ENCODE measurements around the gene EML2. TPM values are rescaled to one million over a fixed set of nuclear protein-coding genes. Genes with fewer than 3 reads are reported as not detected.

Gene EML2
- total and polyA plus RNA-seq, 2 of the 4 experiments (the other 2 are of a cell fraction), result 11.8 to 25.3 TPM

GRCh38 chr19:45650722-45651121, 11.5 kb upstream of the EML2 start:
- dilution Hi-C loops (cut with HindIII; ENCODE audit: low sequenced_read_pairs, unreplicated experiment), result no loop called here

More at GRCh38 chr19:45650722-45651121, 11.5 kb upstream of the EML2 start:
- no peak overlapping the region for H2BK5ac ChIP-seq (ENCODE audit: low read depth, low read length, poor library complexity, severe bottlenecking)
- no peak overlapping the region for H4K8ac ChIP-seq (ENCODE audit: low read depth in 2 of 2, low read length in 2 of 2)
- no peak overlapping the region for H3K56ac ChIP-seq (ENCODE audit: extremely low read depth, insufficient read depth, low read length)
- CTCF ChIA-PET, result interaction anchor here (1.5 kb wide), 1 partner anchor 9 kb away, joined by 5 read pairs; no protein-coding TSS in a partner anchor
- no peaks in the 10 kb centered on the region for H3K9me1 ChIP-seq (ENCODE audit: insufficient read depth, low read length)
- H2BK120ac ChIP-seq (ENCODE audit: low read depth, low read length), result no peak overlapping the region
- no peaks in the 10 kb centered on the region; the same call in 1 of the 2 replicates for H4K20me1 ChIP-seq (ENCODE audit: insufficient read depth, low read length)
- H2BK15ac ChIP-seq (ENCODE audit: low read depth, low read length), result no peak overlapping the region
- H3K4me1 ChIP-seq (ENCODE audit: control insufficient read depth, insufficient read depth, low read length), result no peaks in the 10 kb centered on the region
- no peak overlapping the region for H3K4me3 ChIP-seq (ENCODE audit: insufficient read depth, low read depth, low read length)
- H3K4ac ChIP-seq (ENCODE audit: low read depth, low read length), result no peak overlapping the region
- intact Hi-C loops (cut with micrococcal nuclease) (no loop called here), in situ Hi-C loops (cut with MboI; ENCODE audit: low sequenced_read_pairs) (no loop called here)
- H4K91ac ChIP-seq (ENCODE audit: insufficient read depth, low read depth, low read length), result no peak overlapping the region
- no peak for DNase-seq
- no peak overlapping the region for H2BK20ac ChIP-seq (ENCODE audit: low read depth, low read length)
- ATAC-seq (ENCODE audit: low read depth), result no peak
- H3K36me3 ChIP-seq (ENCODE audit: control insufficient read depth, insufficient read depth, low read length), result no peaks in the 10 kb centered on the region
- H2AK9ac ChIP-seq (replicated peaks; ENCODE audit: low read depth, low read length, poor library complexity), result no peak overlapping the region
- H3K27me3 ChIP-seq (ENCODE audit: control insufficient read depth, insufficient read depth, low read length), result peaks cover 2% of the 10 kb centered on the region
- H4K5ac ChIP-seq (ENCODE audit: low read depth, low read length), result no peak overlapping the region
- H3K14ac ChIP-seq (replicated peaks; ENCODE audit: low read depth, low read length), result no peak overlapping the region
- no peak overlapping the region for H3K27ac ChIP-seq (ENCODE audit: insufficient read depth, low read length)
- H2AK5ac ChIP-seq (ENCODE audit: low read depth, low read length), result no peak overlapping the region
- no peak overlapping the region for H3K18ac ChIP-seq (ENCODE audit: low read depth, low read length)
- H3K23ac ChIP-seq (ENCODE audit: low read depth, low read length), result no peak overlapping the region
- H3K9ac ChIP-seq (ENCODE audit: low read depth, low read length), result no peak overlapping the region
- H2AFZ ChIP-seq (replicated peaks; ENCODE audit: low read length, poor library complexity), result no peak overlapping the region
- TF ChIP-seq MAZ (IDR thresholded peaks at IDR 0.05; ENCODE audit: borderline replicate concordance, low read depth, low read length), result no peak
- TF ChIP-seq ELK1 (IDR thresholded peaks at IDR 0.05; ENCODE audit: borderline replicate concordance, low read depth, low read length), result no peak
- no peak for TF ChIP-seq MXI1 (IDR thresholded peaks at IDR 0.05; ENCODE audit: borderline replicate concordance, low read depth, low read length)
- TF ChIP-seq RAD21 (IDR thresholded peaks at IDR 0.05; ENCODE audit: low read length), result no peak
- TF ChIP-seq CEBPB (IDR thresholded peaks at IDR 0.05; ENCODE audit: low read depth, low read length), result no peak
- TF ChIP-seq BHLHE40 (IDR thresholded peaks at IDR 0.05; ENCODE audit: low read depth, low read length), result no peak
- TF ChIP-seq POLR2A (IDR thresholded peaks at IDR 0.05; ENCODE audit: low read depth, low read length), result no peak
- no peak overlapping the region for H3K4me2 ChIP-seq (ENCODE audit: low read depth, low read length)
- H3K9me3 ChIP-seq (ENCODE audit: control insufficient read depth, insufficient read depth, low read length), result no peaks in the 10 kb centered on the region
- POLR2A ChIA-PET (ENCODE audit: unreplicated experiment), result no interaction called here
- no peaks in the 10 kb centered on the region for H3K79me1 ChIP-seq (ENCODE audit: low read depth in 1 of 2, low read length in 2 of 2)
- 75% methylated on average over 1 of the region's 3 CpGs; no CpG with 5 or more reads in 1 of the 2 experiments for WGBS, 2 experiments (ENCODE audit: extremely low coverage in 2 of 2, insufficient read length in 1 of 2)
- BruUV-seq (replicated peaks), result no TSS peak
